GM19372 (cell line): ENCODE measurements around the gene PRKAA1.

ENCODE experiments used
- ATAC-seq: cut with Tn5 transposase; IDR thresholded peaks from one replicate; pipeline ENCODE4 v1.9.1; 2021; ENCODE audit warnings: mild to moderate bottlenecking, low read depth, moderate library complexity; ENCODE audit not compliant: unreplicated experiment

Gene PRKAA1

DNA sequence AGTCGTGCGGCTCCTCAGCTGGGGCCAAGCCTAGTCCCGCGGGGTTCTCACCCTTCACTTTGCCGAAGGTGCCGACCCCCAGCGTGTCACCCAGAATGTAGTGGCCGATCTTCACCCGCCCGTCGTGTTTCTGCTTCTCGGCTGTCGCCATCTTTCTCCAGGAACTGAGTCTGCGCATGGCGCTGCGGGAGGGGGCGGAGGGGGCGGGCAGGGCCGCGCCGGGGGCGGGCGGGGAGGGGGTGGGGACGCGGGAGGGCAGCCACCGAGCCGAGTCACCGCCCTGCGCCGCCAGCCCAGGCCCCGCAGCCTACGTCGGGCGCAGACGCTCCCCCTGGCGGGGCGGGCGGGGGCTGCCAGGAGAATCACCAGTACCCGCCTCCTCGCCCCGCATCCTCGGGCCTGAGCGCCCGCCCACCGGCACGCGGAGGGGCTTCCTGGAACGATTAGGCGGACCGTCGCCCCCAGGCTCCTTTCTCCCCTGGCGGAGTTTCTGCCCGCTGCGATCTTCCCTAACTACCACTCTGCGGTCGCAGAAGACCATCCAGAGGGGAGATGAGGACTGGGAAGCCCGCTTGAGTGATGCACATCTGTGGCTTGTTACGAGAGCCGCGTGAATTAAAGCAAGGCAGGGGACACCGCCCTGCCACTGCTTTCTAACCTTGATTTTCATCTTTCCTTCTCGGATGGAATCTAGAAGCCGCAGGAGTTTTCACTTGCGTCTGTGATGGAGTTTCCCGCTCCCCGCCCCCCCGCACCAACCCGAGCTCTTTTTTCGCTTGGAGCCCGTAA, at the start of gene PRKAA1:
Gene PRKAA1, minus strand, starts transcription at position 363 of the 789 bp plus-strand sequence. Its CDS starts 185 bp downstream, at position 178.
- ATAC-seq = peak; percentile 94

GRCh38 chr5:40847525-40847924, 49.4 kb upstream of the PRKAA1 start:
- ATAC-seq = no peak

- no peak for ATAC-seq
These were observed 48.2 kb upstream of the PRKAA1 start for GRCh38 chr5:40846371-40846770.

- no peak for ATAC-seq
These were observed 46.4 kb upstream of the PRKAA1 start for GRCh38 chr5:40844565-40844964.

- ATAC-seq = no peak
These were observed 44.2 kb upstream of the PRKAA1 start for GRCh38 chr5:40842351-40842750.

GRCh38 chr5:40841068-40841805, 43.1 kb upstream of the PRKAA1 start, which contains the start of gene CARD6:
Gene CARD6, plus strand, starts transcription at chr5:40841367. Its CDS starts 16 bp downstream, at chr5:40841383.
- peak; percentile 59 for ATAC-seq

- ATAC-seq = no peak
These were observed 39.9 kb upstream of the PRKAA1 start for GRCh38 chr5:40838086-40838485.

DNA sequence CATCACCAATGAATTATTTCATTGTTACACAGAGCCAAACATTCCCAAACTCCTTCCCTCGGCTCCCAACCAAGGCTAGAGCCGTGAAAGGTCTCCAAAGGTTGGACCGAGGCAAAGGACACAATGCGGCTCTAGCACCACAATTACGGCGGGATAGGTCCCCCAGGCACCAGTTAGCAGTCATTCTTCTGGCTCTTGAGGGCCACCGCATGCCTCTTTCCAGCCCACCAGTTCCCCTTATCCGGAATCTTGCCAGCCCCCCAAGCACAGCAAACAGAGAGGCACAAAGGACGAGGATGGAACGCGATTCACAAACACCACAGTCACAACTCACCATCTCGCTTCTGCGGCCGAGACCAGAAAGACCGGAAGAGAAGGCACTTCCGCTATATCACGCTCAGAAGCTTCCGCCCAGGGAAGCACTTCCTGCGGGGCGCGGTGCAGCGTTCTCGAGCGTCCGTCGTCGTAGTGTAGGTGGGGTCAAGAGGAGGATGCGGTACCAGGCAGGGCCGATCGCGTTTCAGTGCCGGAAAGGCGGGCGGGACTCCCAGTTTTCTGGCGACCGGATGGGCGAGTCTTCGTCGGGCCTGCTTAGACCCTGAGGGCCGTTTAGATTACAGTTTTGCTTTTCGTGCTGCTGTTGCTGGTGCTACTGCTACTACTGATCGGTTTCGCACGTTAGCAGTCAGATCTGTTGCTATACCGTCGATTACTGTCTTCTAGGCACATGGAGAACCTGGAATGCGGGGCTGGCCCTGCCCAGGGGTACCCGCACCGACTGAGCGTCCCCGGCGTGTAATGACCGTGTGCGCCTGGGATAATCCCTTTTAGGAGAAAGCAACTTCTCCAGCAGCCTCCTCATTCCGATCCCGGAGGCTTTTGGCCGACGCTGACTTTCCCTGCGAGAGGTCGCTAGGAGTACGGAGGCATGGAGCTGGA, 36.9 kb upstream of the PRKAA1 start, which contains the start of gene RPL37:
Gene RPL37, minus strand, starts transcription at position 374 of the 939 bp plus-strand sequence. Its CDS starts 37 bp downstream, at position 337.
- peak; percentile 96 for ATAC-seq

- no peak for ATAC-seq
These were observed 36.2 kb upstream of the PRKAA1 start for GRCh38 chr5:40834391-40834848.

- ATAC-seq = no peak
These were observed 35.6 kb upstream of the PRKAA1 start for GRCh38 chr5:40833712-40834229.

- ATAC-seq = no peak
These were observed 34.2 kb upstream of the PRKAA1 start for GRCh38 chr5:40832345-40832744.

DNA sequence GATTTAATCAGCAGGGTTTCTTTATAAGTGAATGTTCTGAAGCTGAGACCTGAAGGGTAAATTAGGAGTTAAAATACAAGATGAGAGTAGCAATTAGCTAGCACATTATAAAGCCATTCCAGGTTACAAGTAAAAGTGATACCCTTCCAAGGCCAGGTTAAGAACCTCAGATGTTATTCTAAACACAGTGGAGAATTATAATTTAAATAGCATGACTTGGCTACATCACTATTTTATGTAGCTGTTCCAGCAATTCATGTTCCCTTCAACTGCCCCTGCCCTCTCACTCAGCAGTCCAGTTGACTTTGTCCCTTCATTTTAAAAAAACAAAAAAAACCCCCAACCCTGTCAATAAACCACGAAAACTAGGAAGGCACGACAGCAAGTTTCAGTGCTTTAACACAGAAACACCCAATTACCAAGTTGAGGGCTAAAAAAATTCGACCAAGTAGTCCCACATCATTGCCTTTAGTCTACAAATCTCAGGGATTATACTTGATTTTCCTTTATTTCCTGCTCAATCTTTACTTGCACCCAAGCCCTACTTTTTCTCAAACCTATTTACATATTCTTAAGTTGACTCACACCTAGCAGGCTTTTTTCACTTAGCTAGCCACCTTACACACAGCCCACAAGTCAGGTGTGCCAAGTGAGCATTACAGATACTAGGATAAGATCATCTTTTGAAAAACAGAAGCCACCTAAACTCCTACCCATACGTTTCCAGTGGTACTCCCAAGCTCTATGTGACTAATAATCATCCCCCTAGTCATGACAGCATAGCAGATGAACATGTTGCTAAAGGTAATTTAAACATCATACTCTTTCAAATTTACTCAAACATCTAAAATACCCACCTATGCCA, 33.4 kb upstream of the PRKAA1 start:
- no peak for ATAC-seq

- no peak for ATAC-seq
These were observed 31.8 kb upstream of the PRKAA1 start for GRCh38 chr5:40829748-40830533.

DNA sequence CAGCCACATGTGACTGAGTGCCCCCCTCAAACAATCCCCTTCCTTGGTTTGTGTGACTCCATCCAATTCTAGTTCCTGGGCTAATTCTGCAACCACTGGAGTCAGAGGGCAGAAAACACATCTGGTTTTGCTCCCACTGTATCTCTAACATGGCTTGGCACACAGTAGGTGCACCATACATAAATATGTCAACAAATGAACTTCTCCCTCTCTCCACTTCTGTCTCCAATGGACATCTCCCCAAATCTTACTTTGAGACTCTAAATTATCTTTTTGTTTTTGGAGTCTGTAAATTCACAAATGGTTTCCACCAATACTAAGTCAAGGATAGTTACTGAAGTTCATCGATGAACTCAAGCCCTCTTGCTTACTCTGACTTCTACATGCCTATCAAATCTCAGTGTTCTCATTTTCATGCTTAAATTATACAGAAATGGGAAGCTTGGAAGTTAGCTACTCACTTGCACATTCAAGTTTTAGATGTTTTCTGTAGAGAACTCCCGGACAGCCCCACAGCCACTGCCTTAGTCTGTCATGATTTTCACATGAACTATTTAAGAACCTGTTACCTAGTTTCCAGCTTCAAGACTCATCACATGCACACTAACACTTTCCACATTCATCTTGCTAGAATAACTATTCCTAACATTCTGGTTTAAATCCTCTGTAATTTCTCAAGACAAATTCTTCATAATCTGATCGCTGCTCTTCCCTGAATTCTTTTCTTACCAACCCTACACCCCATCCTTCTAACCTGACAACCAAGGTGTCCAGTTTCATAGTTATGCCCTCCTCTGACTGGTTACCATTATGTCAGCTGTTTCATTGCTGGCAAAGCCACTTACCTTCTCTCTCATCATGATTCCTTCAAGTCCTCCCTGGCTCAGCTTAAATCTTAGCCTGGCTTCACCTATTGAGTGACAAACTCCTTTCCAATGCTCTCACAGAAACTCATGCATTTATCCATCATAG, 30.8 kb upstream of the PRKAA1 start:
- no peak for ATAC-seq

- ATAC-seq = no peak
These were observed 30.0 kb upstream of the PRKAA1 start for GRCh38 chr5:40828021-40828631.

DNA sequence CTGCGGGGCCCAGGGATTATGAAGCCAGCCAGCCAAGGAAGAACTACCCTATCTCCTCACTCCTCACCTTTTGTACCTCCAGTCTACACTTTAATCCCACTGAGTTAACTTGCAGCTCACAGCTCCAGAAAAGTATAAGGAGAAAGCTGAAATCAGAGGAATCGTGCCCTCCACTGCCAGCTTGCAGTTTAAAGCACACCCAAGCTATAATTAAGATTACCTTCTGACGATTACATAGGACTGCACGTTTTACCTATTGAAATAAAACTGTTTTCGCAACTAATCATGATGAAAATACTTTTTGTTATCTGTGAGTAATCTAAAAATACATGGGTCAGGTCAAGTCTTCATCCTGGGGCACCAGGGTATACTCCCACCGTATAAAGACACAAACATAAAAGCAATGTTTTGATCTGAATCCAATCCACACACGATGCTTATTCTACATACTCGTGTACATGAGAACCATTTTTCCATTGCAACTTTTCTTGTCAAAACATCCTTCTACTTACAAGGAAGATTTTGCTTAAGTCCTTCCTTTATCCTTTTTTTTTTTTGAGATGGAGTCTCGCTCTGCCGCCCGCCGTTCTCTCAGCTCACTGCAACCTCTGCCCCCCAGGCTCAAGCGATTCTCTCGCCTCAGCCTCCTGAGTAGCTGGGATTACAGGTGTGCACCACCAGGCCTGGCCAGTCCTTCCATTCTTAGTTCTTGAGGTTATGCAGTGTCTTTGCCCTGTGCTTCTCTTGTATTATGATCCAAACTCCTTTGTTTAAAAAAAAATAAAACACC, 29.2 kb upstream of the PRKAA1 start:
- ATAC-seq = no peak
